HepG2 (cell line): Measurements from ENCODE around the gene CACNA2D3. TPM values are rescaled to one million over a fixed set of nuclear protein-coding genes. Genes with fewer than 3 reads are reported as not detected.

Experiments
- KIAA2018 ChIP-seq: sonication (generic); formaldehyde crosslinking; IDR thresholded peaks from 2 replicates; pipeline ENCODE4 v1.5.0; 2020; ENCODE audit warnings: mild to moderate bottlenecking, missing genetic modification reagents, borderline replicate concordance
- SIN3A ChIP-seq: IDR thresholded peaks from 2 replicates; pipeline ENCODE4 v1.6.1; 2011; ENCODE audit warnings: low read depth, mild to moderate bottlenecking, control low read depth, low read length, borderline replicate concordance
- ZNF367 ChIP-seq: sonication (generic); formaldehyde crosslinking; IDR thresholded peaks from 2 replicates; pipeline ENCODE4 v1.4.0; 2020; ENCODE audit warnings: missing genetic modification reagents, borderline replicate concordance
- polyA plus RNA-seq, 8 experiments: library from polyadenylated mRNA; depleted of rRNA in 3 of 8; stranded (reverse) in 7 of 8; unstranded in 1 of 8; fragments of >200 nt; fragmentation: Illumina TruSeq in 4 of 8; extraction: Trizol in 4 of 8; gene quantifications; 2 replicates each; pipeline versions ENCODE4 v1.2.1 to v1.2.3, GENCODE V29; 2011 to 2016; ENCODE audit warnings: low read depth in 4 of 8, missing spikeins in 1 of 8, mixed read lengths in 1 of 8; ENCODE audit not compliant: insufficient read depth in 1 of 8
- total RNA-seq, 5 experiments: library from RNA; depleted of rRNA; stranded (reverse); fragments of >200 nt; fragmentation: Illumina TruSeq; extraction: Trizol; gene quantifications; 2 replicates each; pipeline ENCODE4 v1.2.3, GENCODE V29; 2016; ENCODE audit warnings: low read depth in 1 of 5

Gene CACNA2D3
- total and polyA plus RNA-seq, 2 of the 13 experiments (the other 11 are each of a cell fraction or from before 2014, with no cell fraction given) = not detected

GRCh38 chr3:54515441-54516213 is 393.3 kb downstream of the CACNA2D3 start (continued):
- TF ChIP-seq SIN3A (no peak), ZNF367 (CRISPR knock-in tag) (no peak), KIAA2018 (CRISPR knock-in tag) (no peak)
- TF ChIP-seq, all 625 proteins: peak for 0
